Lower leg skin (tissue), 4 donors: ENCODE data around the gene CYBC1. TPM values are rescaled to one million over a fixed set of nuclear protein-coding genes. Genes with fewer than 3 reads are reported as not detected.

Experiments used
- DNase-seq, 2 donors: peaks; one replicate each; pipeline ENCODE4 v3.0.0-alpha.2; 2019; ENCODE audit warnings: low spot score in 2 of 2
- H3K4me3 ChIP-seq: fragments of 200-600 bp; sonication (generic); 2 replicates; pipeline ENCODE4 v1.5.1; 2017; ENCODE audit warnings: mild to moderate bottlenecking, low read depth; ENCODE audit not compliant: poor library complexity, severe bottlenecking
- POLR2A ChIP-seq, 2 donors: fragments of 450-650 bp; IDR thresholded peaks; one replicate each; pipeline ENCODE4 v1.6.1; 2016 to 2017; ENCODE audit warnings: antibody characterized with exemption in 2 of 2, mild to moderate bottlenecking in 1 of 2, moderate library complexity in 1 of 2
- WGBS, 2 donors: methylation state at CpG; one replicate each; pipeline ENCODE4 v1.1.5; 2018; 5-methylcytosine and 5-hydroxymethylcytosine counted together
- intact Hi-C: fragments of 100-400 bp; cut with DNase I; formaldehyde crosslinking; loops from one replicate; pipeline ENCODE4 v1.15.0; 2023; ENCODE audit warnings: low total_unique reads
- total RNA-seq, 4 donors: library from RNA; depleted of rRNA; stranded (reverse); fragments of >200 nt; gene quantifications; one replicate each; pipeline ENCODE4 v1.1.0, GENCODE V29; 2016
- TF ChIP-seq, protein P1 (sequence below), 3 donors: fragments of 450-650 bp; IDR thresholded peaks; one replicate each; pipeline ENCODE4 v1.5.1; 2016; ENCODE audit warnings: antibody characterized with exemption in 3 of 3, mild to moderate bottlenecking in 3 of 3, moderate library complexity in 2 of 3

The CYBC1 gene
- total RNA-seq, 4 donors from 2014 or later: 32.4 to 48.8 (median 43.5) TPM

DNA sequence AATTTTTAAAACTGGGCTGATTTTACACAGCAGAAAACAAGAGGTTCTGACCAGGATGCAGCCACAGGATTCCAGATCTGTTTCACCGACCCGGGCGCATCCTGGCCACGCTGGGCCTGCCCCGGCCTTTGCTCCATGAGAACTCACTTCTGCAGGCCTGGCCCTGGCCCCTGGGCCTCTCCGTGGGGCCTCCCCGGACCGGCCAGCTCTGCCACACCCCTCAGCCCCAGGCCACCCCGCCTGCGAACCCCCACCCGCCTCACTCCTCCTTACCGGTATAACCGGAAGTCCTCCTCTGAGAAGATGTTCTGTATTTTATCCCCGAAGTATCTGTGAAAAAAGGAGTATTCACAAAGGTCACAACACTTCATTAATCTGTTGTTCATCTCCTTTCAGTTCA lies 45.5 kb downstream of the CYBC1 start:
- no peak for DNase-seq
- H3K4me3 ChIP-seq: no peak overlapping the region
- WGBS, 2 donors: 79 to 83% methylated on average over 14 of the region's 14 CpGs
- TF ChIP-seq POLR2A (IDR thresholded peaks at IDR 0.05): no peak
- TF ChIP-seq, protein P1, sequence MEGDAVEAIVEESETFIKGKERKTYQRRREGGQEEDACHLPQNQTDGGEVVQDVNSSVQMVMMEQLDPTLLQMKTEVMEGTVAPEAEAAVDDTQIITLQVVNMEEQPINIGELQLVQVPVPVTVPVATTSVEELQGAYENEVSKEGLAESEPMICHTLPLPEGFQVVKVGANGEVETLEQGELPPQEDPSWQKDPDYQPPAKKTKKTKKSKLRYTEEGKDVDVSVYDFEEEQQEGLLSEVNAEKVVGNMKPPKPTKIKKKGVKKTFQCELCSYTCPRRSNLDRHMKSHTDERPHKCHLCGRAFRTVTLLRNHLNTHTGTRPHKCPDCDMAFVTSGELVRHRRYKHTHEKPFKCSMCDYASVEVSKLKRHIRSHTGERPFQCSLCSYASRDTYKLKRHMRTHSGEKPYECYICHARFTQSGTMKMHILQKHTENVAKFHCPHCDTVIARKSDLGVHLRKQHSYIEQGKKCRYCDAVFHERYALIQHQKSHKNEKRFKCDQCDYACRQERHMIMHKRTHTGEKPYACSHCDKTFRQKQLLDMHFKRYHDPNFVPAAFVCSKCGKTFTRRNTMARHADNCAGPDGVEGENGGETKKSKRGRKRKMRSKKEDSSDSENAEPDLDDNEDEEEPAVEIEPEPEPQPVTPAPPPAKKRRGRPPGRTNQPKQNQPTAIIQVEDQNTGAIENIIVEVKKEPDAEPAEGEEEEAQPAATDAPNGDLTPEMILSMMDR (IDR thresholded peaks at IDR 0.05): no peak
- intact Hi-C loops: no loop called here

DNA sequence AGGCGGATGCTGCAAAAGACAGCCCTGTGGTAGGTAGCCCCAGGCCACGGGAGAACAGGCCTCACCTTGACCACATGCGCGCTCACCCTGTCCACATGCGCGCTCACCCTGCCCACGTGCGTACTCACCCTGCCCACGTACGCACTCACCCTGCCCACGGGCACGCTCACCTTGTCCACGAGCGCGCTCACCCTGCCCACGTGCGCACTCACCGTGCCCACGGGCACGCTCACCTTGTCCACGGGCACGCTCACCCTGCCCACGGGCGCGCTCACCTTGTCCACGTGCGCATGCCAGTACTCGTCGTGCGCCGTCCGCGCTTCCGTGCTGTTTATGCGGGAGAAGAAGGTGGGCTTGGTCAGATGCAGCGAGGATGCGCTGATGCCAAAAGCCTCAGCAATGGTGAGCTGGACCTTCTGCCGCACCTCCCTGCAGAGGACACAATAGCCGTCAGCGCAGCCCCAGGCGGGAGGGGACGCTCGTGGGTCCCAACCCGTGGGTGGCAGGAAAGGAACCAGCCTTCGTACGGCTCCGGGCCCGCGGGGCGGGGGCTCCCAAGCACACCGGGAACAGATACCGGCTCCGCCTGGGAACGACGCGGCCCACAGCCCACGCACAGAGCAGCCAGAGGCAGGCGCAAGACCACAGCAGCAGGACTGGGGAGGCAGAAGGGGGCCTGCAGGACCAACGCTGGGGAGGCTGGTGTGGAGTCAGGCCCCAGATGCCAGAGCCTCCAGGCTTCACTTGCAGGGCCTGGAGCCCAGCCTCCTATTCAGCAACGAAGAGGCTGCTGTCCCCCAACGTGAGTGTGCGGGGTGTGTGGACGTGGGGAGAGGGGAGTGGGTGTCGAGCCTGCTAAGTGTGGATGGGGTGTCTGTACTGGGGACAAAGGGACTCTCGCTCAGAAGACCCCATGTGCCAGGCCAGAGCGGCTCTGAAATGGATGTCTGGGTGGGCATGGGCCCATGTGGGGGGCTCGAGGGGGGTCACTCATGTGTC lies 46.6 kb downstream of the CYBC1 start:
- 95% methylated on average over 67 of the region's 67 CpGs for WGBS, 2 donors
- intact Hi-C loops: no loop called here
- no peak for DNase-seq
- no peak overlapping the region for H3K4me3 ChIP-seq
- TF ChIP-seq, protein P1 (IDR thresholded peaks at IDR 0.05): no peak
- TF ChIP-seq POLR2A (IDR thresholded peaks at IDR 0.05): no peak

DNA sequence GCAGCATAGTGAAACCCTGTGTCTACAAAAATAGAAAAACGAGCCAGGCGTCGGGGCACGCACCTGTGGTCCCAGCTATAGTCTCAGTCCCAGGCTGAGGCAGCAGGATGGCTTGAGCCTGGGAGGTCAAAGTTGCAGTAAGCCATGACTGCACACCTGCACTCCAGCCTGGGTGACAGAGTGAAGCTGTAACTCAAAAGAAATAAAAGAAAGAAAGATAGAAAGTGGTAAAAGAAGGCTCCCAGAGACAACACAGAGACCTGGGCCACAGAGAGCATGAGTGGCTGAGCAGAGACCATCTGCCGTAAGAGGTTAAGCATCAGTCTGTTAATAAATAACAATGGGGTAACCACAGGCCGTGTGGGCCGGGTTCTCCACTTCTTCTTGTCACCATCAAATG lies 47.7 kb downstream of the CYBC1 start:
- intact Hi-C loops: no loop called here
- no peak overlapping the region for H3K4me3 ChIP-seq
- TF ChIP-seq, protein P1 (IDR thresholded peaks at IDR 0.05): no peak
- TF ChIP-seq POLR2A (IDR thresholded peaks at IDR 0.05): no peak
- DNase-seq: no peak
- 90 to 92% methylated on average over 7 of the region's 7 CpGs for WGBS, 2 donors

DNA sequence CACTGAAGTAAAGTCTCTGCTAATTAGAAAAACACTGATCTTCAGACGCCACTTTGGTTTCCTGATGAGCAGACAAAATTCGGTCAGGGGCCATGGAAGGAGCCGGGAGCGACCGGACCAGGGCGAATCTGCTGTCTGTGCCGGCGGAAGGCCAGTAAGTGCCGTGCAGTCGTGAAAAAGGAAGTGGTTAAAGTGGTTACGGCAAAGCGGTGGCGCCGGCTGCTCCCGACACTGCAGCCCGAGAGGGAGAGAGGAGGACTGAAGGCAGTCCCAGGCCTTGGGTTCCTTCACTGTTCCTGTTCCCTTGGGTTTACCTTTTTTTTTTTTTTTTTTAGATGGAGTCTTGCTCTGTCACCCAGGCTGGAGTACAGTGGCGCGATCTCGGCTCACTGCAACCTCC lies 49.7 kb downstream of the CYBC1 start:
- 79 to 88% methylated on average over 19 of the region's 19 CpGs for WGBS, 2 donors
- intact Hi-C loops: no loop called here
- no peak for DNase-seq
- H3K4me3 ChIP-seq: no peak overlapping the region
- TF ChIP-seq, protein P1 (IDR thresholded peaks at IDR 0.05): no peak
- no peak for TF ChIP-seq POLR2A (IDR thresholded peaks at IDR 0.05)

DNA sequence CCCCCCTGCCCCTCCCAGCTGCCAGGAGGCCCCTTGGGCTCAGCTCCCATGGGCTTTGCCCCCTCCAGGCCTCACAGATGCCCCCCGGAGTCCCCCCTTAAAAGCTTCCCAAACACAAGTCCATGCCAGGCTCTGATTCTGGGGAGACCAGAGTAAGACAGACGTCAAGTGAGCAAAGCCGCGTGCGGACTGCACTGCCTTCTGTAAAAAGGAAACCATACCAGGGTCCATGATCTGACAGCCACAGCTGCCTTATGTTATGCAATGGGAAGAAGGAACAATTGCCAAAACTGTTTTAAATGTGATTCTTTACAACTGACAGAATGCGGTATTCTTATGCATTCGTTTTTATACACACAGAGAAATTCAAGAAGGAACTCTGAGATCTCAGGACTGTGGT lies 50.3 kb downstream of the CYBC1 start:
- no peak for DNase-seq
- no peak overlapping the region for H3K4me3 ChIP-seq

More for the DNA sequence above, 50.3 kb downstream of the CYBC1 start:
- TF ChIP-seq, protein P1 (IDR thresholded peaks at IDR 0.05): no peak
- TF ChIP-seq POLR2A (IDR thresholded peaks at IDR 0.05): no peak
- WGBS, 2 donors: 69 to 83% methylated on average over 7 of the region's 7 CpGs
- intact Hi-C loops: no loop called here
